RWPE1 (cell line): ENCODE measurements around the gene P2RY10.
"Not testable (repeated sequence)": the region's sequence is repeated elsewhere in the genome, so short reads cannot be mapped to it uniquely, and the experiment has no call there.

Experiments used
- CTCF ChIA-PET: fragments of 350-600 bp; sonication (Branson Sonifier 250); formaldehyde crosslinking; extraction: SDS; loops from one replicate; lab custom pipeline; 2021; lab: Yijun Ruan, JAX
- POLR2A ChIA-PET: fragments of 400-600 bp; formaldehyde crosslinking; extraction: SDS; loops from one replicate; lab custom pipeline; 2020; ENCODE audit warnings: antibody characterized with exemption; ENCODE audit not compliant: low non-redundant PET; lab: Yijun Ruan, JAX
- DNase-seq: peaks from one replicate; pipeline ENCODE4 v3.0.0; 2012; ENCODE audit warnings: low spot score
- H3K27ac ChIP-seq: fragments of 450-650 bp; 2 replicates; pipeline ENCODE4 v1.5.1; 2017
- CTCF ChIP-seq: fragments of 450-650 bp; conservative IDR thresholded peaks from 2 replicates; pipeline ENCODE4 v1.5.1; 2017; ENCODE audit warnings: low read depth, mild to moderate bottlenecking

P2RY10 gene

GRCh38 chrX:78964598-78964997 is 19.4 kb downstream of the P2RY10 start:
- POLR2A ChIA-PET = no interaction called here
- H3K27ac ChIP-seq = no peak overlapping the region
- no peak for DNase-seq
- no peak for TF ChIP-seq CTCF
- CTCF ChIA-PET = no interaction called here

GRCh38 chrX:78979789-78980464 is 34.7 kb downstream of the P2RY10 start:
- CTCF ChIA-PET = no interaction called here
- POLR2A ChIA-PET = no interaction called here
- TF ChIP-seq CTCF = no peak
- no peak overlapping the region for H3K27ac ChIP-seq
- no peak for DNase-seq

GRCh38 chrX:78989349-78989748 is 44.2 kb downstream of the P2RY10 start:
- TF ChIP-seq CTCF = no peak
- no peak overlapping the region for H3K27ac ChIP-seq
- ChIA-PET POLR2A (no interaction called here), CTCF (no interaction called here)
- no peak for DNase-seq

- POLR2A ChIA-PET = no interaction called here
- DNase-seq = no peak
- no peak for TF ChIP-seq CTCF
- CTCF ChIA-PET = no interaction called here
- no peak overlapping the region for H3K27ac ChIP-seq
Measured at GRCh38 chrX:78997870-78998558, 52.8 kb downstream of the P2RY10 start.

- CTCF ChIA-PET = not testable (repeated sequence)
Measured at GRCh38 chrX:79007540-79007939, 62.3 kb downstream of the P2RY10 start.

More at GRCh38 chrX:79007540-79007939, 62.3 kb downstream of the P2RY10 start:
- DNase-seq, H3K27ac ChIP-seq, POLR2A ChIA-PET: not testable (repeated sequence)
